ENCODE measurements around the gene MEF2C. TPM values are rescaled to one million over a fixed set of nuclear protein-coding genes. Genes with fewer than 3 reads are reported as not detected.

The MEF2C gene
- total and polyA plus RNA-seq, 4 donors, result 2.8 to 15.9 (median 10.1) TPM

GRCh38 chr5:88875341-88876234, 7.4 kb downstream of the MEF2C start:
- TF ChIP-seq GABPA (IDR thresholded peaks at IDR 0.05 in 1 of 2, conservative IDR thresholded peaks at IDR 0.05 in 1 of 2), result no peak
- WGBS, result 52% methylated on average over 5 of the region's 5 CpGs
- DNase-seq (ENCODE audit: low spot score), result no peak
- no peak overlapping the region for H3K9ac ChIP-seq (ENCODE audit: low read depth in 1 of 2, low read length in 2 of 2)
- no peaks in the 10 kb centered on the region for H3K36me3 ChIP-seq (ENCODE audit: control insufficient read depth in 4 of 4, insufficient read depth in 3 of 4, low read depth in 1 of 4, low read length in 3 of 4)
- H3K4me3 ChIP-seq (ENCODE audit: low read depth in 1 of 3, low read length in 3 of 3), result no peak overlapping the region
- no peaks in the 10 kb centered on the region for H3K4me1 ChIP-seq (ENCODE audit: control insufficient read depth in 4 of 4, insufficient read depth in 4 of 4, low read length in 3 of 4)
- H3K27me3 ChIP-seq (ENCODE audit: control insufficient read depth in 4 of 4, insufficient read depth in 4 of 4, low read length in 3 of 4), result peaks cover 0 to 2% (median 0%) of the 10 kb centered on the region in 4 donors
- H3K27ac ChIP-seq (ENCODE audit: low read depth in 1 of 2, low read length in 2 of 2), result no peak overlapping the region
- H3K9me3 ChIP-seq (ENCODE audit: control insufficient read depth in 4 of 4, low read length in 3 of 4), result no peaks in the 10 kb centered on the region

DNA sequence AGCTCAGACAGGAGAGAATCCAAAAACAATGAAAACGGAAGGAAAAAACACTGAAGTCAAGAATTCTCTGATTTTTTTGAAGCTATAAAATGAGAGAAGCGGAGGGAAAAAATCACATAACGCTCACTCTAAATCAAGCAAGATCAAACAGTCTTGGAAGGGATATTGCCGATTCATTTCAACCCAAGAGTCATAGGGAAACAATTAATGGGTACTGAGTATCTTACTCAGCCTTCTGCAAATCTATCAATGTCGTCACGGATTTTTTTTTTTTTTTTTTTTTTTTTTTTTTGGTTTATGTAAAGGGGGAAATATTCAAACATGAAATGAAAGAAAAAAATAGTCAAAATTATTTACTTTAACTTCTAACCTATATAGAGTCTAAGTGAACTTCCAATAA, 9.5 kb downstream of the MEF2C start:
- Histone ChIP-seq H3K27me3 (ENCODE audit: control insufficient read depth in 4 of 4, insufficient read depth in 4 of 4, low read length in 3 of 4) (peaks cover 0 to 2% (median 0%) of the 10 kb centered on the region in 4 donors), H3K27ac (ENCODE audit: low read depth in 1 of 2, low read length in 2 of 2) (peak overlapping the region in 1 of 2 donors; percentile 42), H3K9ac (ENCODE audit: low read depth in 1 of 2, low read length in 2 of 2) (no peak overlapping the region), H3K4me1 (ENCODE audit: control insufficient read depth in 4 of 4, insufficient read depth in 4 of 4, low read length in 3 of 4) (no peaks in the 10 kb centered on the region), H3K4me3 (ENCODE audit: low read depth in 1 of 3, low read length in 3 of 3) (no peak overlapping the region), H3K36me3 (ENCODE audit: control insufficient read depth in 4 of 4, insufficient read depth in 3 of 4, low read depth in 1 of 4, low read length in 3 of 4) (no peaks in the 10 kb centered on the region), H3K9me3 (ENCODE audit: control insufficient read depth in 4 of 4, low read length in 3 of 4) (no peaks in the 10 kb centered on the region)
- no peak for DNase-seq (ENCODE audit: low spot score)
- TF ChIP-seq CTCF (IDR thresholded peaks at IDR 0.05; ENCODE audit: low read depth, low read length, missing input control) (no peak), RAD21 (IDR thresholded peaks at IDR 0.05) (no peak), YY1 (IDR thresholded peaks at IDR 0.05) (no peak), REST (IDR thresholded peaks at IDR 0.05) (no peak), ZBTB33 (IDR thresholded peaks at IDR 0.05) (no peak), SP1 (IDR thresholded peaks at IDR 0.05) (no peak), JUND (IDR thresholded peaks at IDR 0.05) (no peak), HNF4G (IDR thresholded peaks at IDR 0.05) (no peak), HNF4A (conservative IDR thresholded peaks at IDR 0.05) (no peak), ATF3 (IDR thresholded peaks at IDR 0.05) (no peak), RXRA (IDR thresholded peaks at IDR 0.05) (no peak), FOXA1 (IDR thresholded peaks at IDR 0.05) (no peak), TAF1 (conservative IDR thresholded peaks at IDR 0.05) (no peak), EGR1 (IDR thresholded peaks at IDR 0.05; ENCODE audit: low read depth in 2 of 2) (no peak), FOXA2 (IDR thresholded peaks at IDR 0.05) (no peak), GABPA (IDR thresholded peaks at IDR 0.05 in 1 of 2, conservative IDR thresholded peaks at IDR 0.05 in 1 of 2) (no peak), NR2F2 (IDR thresholded peaks at IDR 0.05) (no peak)
- TF ChIP-seq, protein P1, sequence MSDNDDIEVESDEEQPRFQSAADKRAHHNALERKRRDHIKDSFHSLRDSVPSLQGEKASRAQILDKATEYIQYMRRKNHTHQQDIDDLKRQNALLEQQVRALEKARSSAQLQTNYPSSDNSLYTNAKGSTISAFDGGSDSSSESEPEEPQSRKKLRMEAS (IDR thresholded peaks at IDR 0.05), result no peak
- WGBS, result 82% methylated on average over 6 of the region's 6 CpGs
